Measurements from ENCODE around the gene BCAR3. TPM values are rescaled to one million over a fixed set of nuclear protein-coding genes. Genes with fewer than 3 reads are reported as not detected.

The BCAR3 gene
- total RNA-seq, 1 donor from 2014 or later: 16.6 TPM

- no peak for DNase-seq (ENCODE audit: extremely low spot score, unreplicated experiment)
- H3K36me3 Mint-ChIP-seq: peaks cover 33% of the 10 kb centered on the region
- H3K27me3 Mint-ChIP-seq: no peaks in the 10 kb centered on the region
- peak overlapping the region; percentile 95 for H3K27ac Mint-ChIP-seq
- peak overlapping the region; percentile 75 for H3K4me3 Mint-ChIP-seq
- H3K9me3 Mint-ChIP-seq: no peaks in the 10 kb centered on the region
- peaks cover 54% of the 10 kb centered on the region for H3K4me1 Mint-ChIP-seq (ENCODE audit: unreplicated experiment)
- TF ChIP-seq, protein P1, sequence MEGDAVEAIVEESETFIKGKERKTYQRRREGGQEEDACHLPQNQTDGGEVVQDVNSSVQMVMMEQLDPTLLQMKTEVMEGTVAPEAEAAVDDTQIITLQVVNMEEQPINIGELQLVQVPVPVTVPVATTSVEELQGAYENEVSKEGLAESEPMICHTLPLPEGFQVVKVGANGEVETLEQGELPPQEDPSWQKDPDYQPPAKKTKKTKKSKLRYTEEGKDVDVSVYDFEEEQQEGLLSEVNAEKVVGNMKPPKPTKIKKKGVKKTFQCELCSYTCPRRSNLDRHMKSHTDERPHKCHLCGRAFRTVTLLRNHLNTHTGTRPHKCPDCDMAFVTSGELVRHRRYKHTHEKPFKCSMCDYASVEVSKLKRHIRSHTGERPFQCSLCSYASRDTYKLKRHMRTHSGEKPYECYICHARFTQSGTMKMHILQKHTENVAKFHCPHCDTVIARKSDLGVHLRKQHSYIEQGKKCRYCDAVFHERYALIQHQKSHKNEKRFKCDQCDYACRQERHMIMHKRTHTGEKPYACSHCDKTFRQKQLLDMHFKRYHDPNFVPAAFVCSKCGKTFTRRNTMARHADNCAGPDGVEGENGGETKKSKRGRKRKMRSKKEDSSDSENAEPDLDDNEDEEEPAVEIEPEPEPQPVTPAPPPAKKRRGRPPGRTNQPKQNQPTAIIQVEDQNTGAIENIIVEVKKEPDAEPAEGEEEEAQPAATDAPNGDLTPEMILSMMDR (conservative IDR thresholded peaks at IDR 0.05): no peak
Observed at GRCh38 chr1:93585059-93585966, 96.3 kb downstream of the BCAR3 start.

- Mint-ChIP-seq H3K4me3 (peak overlapping the region; percentile 75), H3K27ac (peak overlapping the region; percentile 95), H3K9me3 (no peaks in the 10 kb centered on the region), H3K36me3 (peaks cover 29% of the 10 kb centered on the region), H3K4me1 (ENCODE audit: unreplicated experiment) (peaks cover 58% of the 10 kb centered on the region), H3K27me3 (no peaks in the 10 kb centered on the region)
- no peak for DNase-seq (ENCODE audit: extremely low spot score, unreplicated experiment)
- TF ChIP-seq, protein P1 (conservative IDR thresholded peaks at IDR 0.05): no peak
Observed at GRCh38 chr1:93584261-93585003, 97.2 kb downstream of the BCAR3 start.

DNA sequence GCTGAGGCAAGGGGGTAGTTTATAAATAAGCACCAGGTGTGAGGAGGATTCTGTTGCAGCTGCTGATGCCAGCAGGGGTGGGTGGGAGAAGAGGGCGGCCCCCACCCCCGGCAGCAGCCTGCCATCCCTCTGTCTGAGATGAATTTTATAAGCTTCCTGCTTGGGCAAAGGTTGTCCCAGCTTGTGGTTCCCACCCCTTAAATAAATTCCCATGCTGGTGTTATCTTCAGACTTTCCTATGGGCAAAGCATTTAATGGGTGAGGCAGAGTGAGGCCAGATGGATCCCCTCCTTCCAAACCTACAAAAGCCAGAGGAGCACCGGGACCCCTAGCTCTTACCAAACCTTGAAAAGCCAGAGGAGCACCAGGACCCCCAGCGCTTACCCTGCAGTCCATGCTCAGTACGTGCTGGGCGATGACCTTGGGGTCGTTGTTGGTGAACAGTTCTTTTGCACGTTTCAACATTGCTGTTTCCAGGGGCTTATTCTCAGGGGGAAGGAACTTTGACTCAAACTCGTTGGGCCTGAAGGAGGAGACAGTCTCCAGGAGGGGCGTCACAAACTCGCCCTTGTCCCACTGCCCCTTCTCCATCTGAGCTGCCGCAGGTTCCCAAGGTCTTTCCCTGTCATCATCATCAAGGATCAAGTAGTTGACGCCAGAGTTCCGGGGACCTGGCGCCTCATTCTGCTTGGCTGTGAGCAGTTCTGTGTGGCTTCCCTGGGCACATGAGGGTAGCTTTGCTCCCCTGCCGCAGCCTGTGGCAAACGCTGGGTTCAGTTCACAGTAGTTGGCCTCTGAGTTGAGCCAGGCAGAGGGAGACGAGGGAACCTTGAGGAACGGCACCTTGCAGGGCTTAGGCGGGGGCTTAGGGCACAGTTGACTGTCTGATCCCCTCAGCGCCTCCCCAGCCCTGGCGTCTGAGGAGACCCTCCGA lies 99.5 kb downstream of the BCAR3 start:
- H3K4me1 Mint-ChIP-seq (ENCODE audit: unreplicated experiment): peaks cover 58% of the 10 kb centered on the region
- no peak for DNase-seq (ENCODE audit: extremely low spot score, unreplicated experiment)
- TF ChIP-seq, protein P1 (conservative IDR thresholded peaks at IDR 0.05): no peak
- peak overlapping the region; percentile 95 for H3K27ac Mint-ChIP-seq
- no peaks in the 10 kb centered on the region for H3K27me3 Mint-ChIP-seq
- H3K9me3 Mint-ChIP-seq: no peaks in the 10 kb centered on the region
- peak overlapping the region; percentile 75 for H3K4me3 Mint-ChIP-seq
- H3K36me3 Mint-ChIP-seq: peaks cover 18% of the 10 kb centered on the region

GRCh38 chr1:93579891-93580290 lies 101.7 kb downstream of the BCAR3 start:
- no peaks in the 10 kb centered on the region for H3K27me3 Mint-ChIP-seq
- H3K9me3 Mint-ChIP-seq: no peaks in the 10 kb centered on the region
- H3K36me3 Mint-ChIP-seq: peaks cover 13% of the 10 kb centered on the region
- H3K4me3 Mint-ChIP-seq: peak overlapping the region; percentile 58
- TF ChIP-seq, protein P1 (conservative IDR thresholded peaks at IDR 0.05): no peak
- peaks cover 73% of the 10 kb centered on the region for H3K4me1 Mint-ChIP-seq (ENCODE audit: unreplicated experiment)
- H3K27ac Mint-ChIP-seq: peak overlapping the region; percentile 91
- no peak for DNase-seq (ENCODE audit: extremely low spot score, unreplicated experiment)

Measured in type B pancreatic cell (in vitro differentiated cells).